K562 (cell line): ENCODE results near the gene SERPIND1. TPM values are rescaled to one million over a fixed set of nuclear protein-coding genes. Genes with fewer than 3 reads are reported as not detected.

ENCODE experiments used
- DIDO1 ChIP-seq: fragments of 450-650 bp; IDR thresholded peaks from 2 replicates; pipeline ENCODE4 v1.6.1; 2016; ENCODE audit warnings: low read depth, missing biosample characterization, missing genetic modification characterization
- ERF ChIP-seq: fragments of 450-650 bp; formaldehyde crosslinking; IDR thresholded peaks from 2 replicates; pipeline ENCODE4 v1.4.0; 2020; ENCODE audit warnings: mild to moderate bottlenecking, mixed read lengths
- HDAC1 ChIP-seq, 2 experiments: fragments of 450-650 bp; IDR thresholded peaks; 2 replicates each; pipeline ENCODE4 v1.6.1; 2016 to 2017; ENCODE audit warnings: inconsistent platforms in 1 of 2, mild to moderate bottlenecking in 1 of 2, moderate library complexity in 1 of 2
- NEUROD1 ChIP-seq: fragments of 150-350 bp; IDR thresholded peaks from 2 replicates; pipeline ENCODE4 v1.6.1; 2014; ENCODE audit warnings: borderline replicate concordance, low read length, low read depth; ENCODE audit not compliant: partially characterized antibody
- POLR2AphosphoS5 ChIP-seq: IDR thresholded peaks from 2 replicates; pipeline ENCODE4 v1.6.1; 2011; ENCODE audit warnings: mild to moderate bottlenecking, low read depth, low read length, moderate library complexity; ENCODE audit not compliant: control insufficient read depth, insufficient read depth
- RBBP5 ChIP-seq: fragments of 200-600 bp; sonication (generic); IDR thresholded peaks from 2 replicates; pipeline ENCODE4 v1.6.1; 2012; ENCODE audit warnings: borderline replicate concordance, mild to moderate bottlenecking, low read length, control low read depth, inconsistent platforms; ENCODE audit not compliant: insufficient read depth, poor library complexity, severe bottlenecking
- SNRNP70 ChIP-seq: fragments of 200-400 bp; formaldehyde crosslinking; optimal IDR thresholded peaks from 2 replicates; pipeline ENCODE3; 2017; ENCODE audit warnings: low read depth, low read length
- TCFL5 ChIP-seq: fragments of 250-450 bp; sonication (Bioruptor Pico); conservative IDR thresholded peaks from 2 replicates; pipeline ENCODE4 v1.6.1; 2021; ENCODE audit warnings: mild to moderate bottlenecking, moderate library complexity, matching md5 sums
- ZNF175 ChIP-seq: fragments of 200-800 bp; sonication (Bioruptor generic); IDR thresholded peaks from 2 replicates; pipeline ENCODE4 v1.6.1; 2016; ENCODE audit warnings: low read depth, mild to moderate bottlenecking, missing genetic modification characterization, missing compliant biosample characterization
- ZNF444 ChIP-seq: fragments of 250-450 bp; sonication (Bioruptor Pico); IDR thresholded peaks from 2 replicates; pipeline ENCODE4 v1.4.0; 2020; ENCODE audit warnings: mild to moderate bottlenecking, moderate library complexity
- ZNF668 ChIP-seq: fragments of 250-450 bp; sonication (Bioruptor Pico); IDR thresholded peaks from 2 replicates; pipeline ENCODE4 v1.8.0; 2022; ENCODE audit warnings: mild to moderate bottlenecking, inconsistent platforms
- polyA plus RNA-seq, 8 experiments: library from polyadenylated mRNA; depleted of rRNA in 4 of 8; stranded (reverse) in 5 of 8; unstranded in 3 of 8; fragments of >200 nt; fragmentation: Nextera tagmentation in 2 of 8; fragmentation: Illumina TruSeq in 1 of 8; extraction: Ambion mirVana in 2 of 8; extraction: Trizol in 1 of 8; gene quantifications; 2 replicates each; pipeline versions ENCODE4 v1.2.1 to v1.2.3, GENCODE V29; 2011 to 2014; ENCODE audit warnings: inconsistent platforms in 1 of 8, missing spikeins in 1 of 8
- total RNA-seq, 7 experiments: library from RNA; depleted of rRNA in 6 of 7; stranded (reverse); fragments of >200 nt in 6 of 7; fragmentation: Illumina TruSeq in 2 of 7; extraction: Trizol in 2 of 7; gene quantifications; 2 replicates each; pipeline versions ENCODE4 v1.2.1 to v1.2.3, GENCODE V29; 2011 to 2021; ENCODE audit warnings: low replicate concordance in 1 of 7
- TF ChIP-seq, protein P1 (sequence below): IDR thresholded peaks from 2 replicates; pipeline ENCODE4 v1.6.1; 2014; ENCODE audit warnings: antibody characterized with exemption
- TF ChIP-seq, protein P2 (sequence below): fragments of 250-450 bp; sonication (Bioruptor Pico); IDR thresholded peaks from 2 replicates; pipeline ENCODE4 v1.8.0; 2021; ENCODE audit warnings: borderline replicate concordance, mild to moderate bottlenecking, moderate library complexity; ENCODE audit not compliant: poor library complexity, severe bottlenecking
- TF ChIP-seq, protein P3 (sequence below): sonication (generic); formaldehyde crosslinking; IDR thresholded peaks from 2 replicates; pipeline ENCODE4 v1.8.0; 2022; ENCODE audit warnings: missing genetic modification reagents, mild to moderate bottlenecking, moderate library complexity, borderline replicate concordance
- TF ChIP-seq, protein P4 (sequence below): fragments of 450-650 bp; formaldehyde crosslinking; IDR thresholded peaks from 2 replicates; pipeline ENCODE4 v1.4.0; 2022; ENCODE audit warnings: missing genetic modification characterization

SERPIND1 gene
- total and polyA plus RNA-seq, 9 of the 15 experiments (the other 6 are each of a cell fraction or from before 2014, with no cell fraction given): 0.04 to 0.11 (median 0.09) TPM; not detected in 6

DNA sequence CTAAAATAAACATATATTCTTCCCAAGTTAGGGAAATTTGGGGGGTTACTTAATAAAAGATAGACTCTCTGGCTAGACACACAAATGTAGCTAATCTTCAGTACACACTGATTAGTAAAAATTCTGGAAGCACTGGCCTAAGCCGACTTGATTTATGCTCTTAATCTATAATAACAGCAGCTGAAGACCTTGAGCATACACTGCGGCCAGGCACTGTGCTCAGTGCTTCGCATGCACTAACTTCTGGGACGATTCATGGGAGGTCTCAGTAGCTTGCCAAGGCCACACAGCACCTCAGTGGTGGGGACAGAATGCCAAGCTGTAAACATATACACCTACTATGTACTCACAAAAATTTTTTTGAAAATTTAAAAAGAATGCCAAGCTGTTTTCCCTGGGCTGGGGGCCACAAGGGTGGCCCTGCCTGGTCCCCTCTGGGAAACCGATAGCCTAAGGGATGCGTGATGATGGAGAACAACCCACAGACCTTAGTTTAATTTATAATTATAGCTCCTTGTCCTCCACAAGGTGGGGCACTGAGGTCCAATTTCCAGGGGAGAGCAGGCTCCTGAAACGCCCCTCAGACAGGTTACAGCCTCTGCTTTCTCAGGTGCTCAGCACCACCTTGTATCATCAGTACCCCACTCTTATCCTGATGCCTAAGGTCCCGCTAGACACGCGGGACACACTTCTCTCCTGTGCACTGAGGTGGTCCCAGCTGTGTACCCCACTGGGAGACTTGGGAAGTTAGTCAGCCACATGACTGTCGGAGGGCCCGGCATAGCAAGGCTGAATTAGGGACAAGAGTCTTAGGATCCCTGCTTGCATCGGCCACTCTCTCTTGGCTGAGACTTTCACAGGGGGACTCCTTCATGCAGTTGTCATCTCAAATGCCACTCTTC lies 20.1 kb downstream of the SERPIND1 start (continued):
- TF ChIP-seq, protein P1, sequence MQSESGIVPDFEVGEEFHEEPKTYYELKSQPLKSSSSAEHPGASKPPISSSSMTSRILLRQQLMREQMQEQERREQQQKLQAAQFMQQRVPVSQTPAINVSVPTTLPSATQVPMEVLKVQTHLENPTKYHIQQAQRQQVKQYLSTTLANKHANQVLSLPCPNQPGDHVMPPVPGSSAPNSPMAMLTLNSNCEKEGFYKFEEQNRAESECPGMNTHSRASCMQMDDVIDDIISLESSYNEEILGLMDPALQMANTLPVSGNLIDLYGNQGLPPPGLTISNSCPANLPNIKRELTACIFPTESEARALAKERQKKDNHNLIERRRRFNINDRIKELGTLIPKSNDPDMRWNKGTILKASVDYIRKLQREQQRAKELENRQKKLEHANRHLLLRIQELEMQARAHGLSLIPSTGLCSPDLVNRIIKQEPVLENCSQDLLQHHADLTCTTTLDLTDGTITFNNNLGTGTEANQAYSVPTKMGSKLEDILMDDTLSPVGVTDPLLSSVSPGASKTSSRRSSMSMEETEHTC: no peak
- TF ChIP-seq POLR2AphosphoS5: peak; percentile 27; the same call in 1 of the 2 replicates
- TF ChIP-seq ERF (CRISPR knock-in tag): no peak
- no peak for TF ChIP-seq DIDO1
- TF ChIP-seq, protein P2, sequence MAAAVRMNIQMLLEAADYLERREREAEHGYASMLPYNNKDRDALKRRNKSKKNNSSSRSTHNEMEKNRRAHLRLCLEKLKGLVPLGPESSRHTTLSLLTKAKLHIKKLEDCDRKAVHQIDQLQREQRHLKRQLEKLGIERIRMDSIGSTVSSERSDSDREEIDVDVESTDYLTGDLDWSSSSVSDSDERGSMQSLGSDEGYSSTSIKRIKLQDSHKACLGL: no peak
- no peak for TF ChIP-seq ZNF668 (CRISPR knock-in tag)
- no peak for TF ChIP-seq TCFL5 (CRISPR knock-in tag)
- TF ChIP-seq RBBP5: no peak
- TF ChIP-seq ZNF444 (CRISPR knock-in tag): no peak
- TF ChIP-seq HDAC1 (IDR thresholded peaks at IDR 0.05): no peak
- TF ChIP-seq, protein P3, sequence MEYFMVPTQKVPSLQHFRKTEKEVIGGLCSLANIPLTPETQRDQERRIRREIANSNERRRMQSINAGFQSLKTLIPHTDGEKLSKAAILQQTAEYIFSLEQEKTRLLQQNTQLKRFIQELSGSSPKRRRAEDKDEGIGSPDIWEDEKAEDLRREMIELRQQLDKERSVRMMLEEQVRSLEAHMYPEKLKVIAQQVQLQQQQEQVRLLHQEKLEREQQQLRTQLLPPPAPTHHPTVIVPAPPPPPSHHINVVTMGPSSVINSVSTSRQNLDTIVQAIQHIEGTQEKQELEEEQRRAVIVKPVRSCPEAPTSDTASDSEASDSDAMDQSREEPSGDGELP (CRISPR knock-in tag): no peak
- TF ChIP-seq NEUROD1: no peak
- TF ChIP-seq, protein P4, sequence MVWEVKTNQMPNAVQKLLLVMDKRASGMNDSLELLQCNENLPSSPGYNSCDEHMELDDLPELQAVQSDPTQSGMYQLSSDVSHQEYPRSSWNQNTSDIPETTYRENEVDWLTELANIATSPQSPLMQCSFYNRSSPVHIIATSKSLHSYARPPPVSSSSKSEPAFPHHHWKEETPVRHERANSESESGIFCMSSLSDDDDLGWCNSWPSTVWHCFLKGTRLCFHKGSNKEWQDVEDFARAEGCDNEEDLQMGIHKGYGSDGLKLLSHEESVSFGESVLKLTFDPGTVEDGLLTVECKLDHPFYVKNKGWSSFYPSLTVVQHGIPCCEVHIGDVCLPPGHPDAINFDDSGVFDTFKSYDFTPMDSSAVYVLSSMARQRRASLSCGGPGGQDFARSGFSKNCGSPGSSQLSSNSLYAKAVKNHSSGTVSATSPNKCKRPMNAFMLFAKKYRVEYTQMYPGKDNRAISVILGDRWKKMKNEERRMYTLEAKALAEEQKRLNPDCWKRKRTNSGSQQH: no peak
- no peak for TF ChIP-seq SNRNP70
- TF ChIP-seq ZNF175 (CRISPR knock-in tag): no peak
